ENCODE data around the gene LRMDA. TPM values are rescaled to one million over a fixed set of nuclear protein-coding genes. Genes with fewer than 3 reads are reported as not detected.

The LRMDA gene
- total RNA-seq, 3 donors from 2014 or later = 8.3 to 17.1 (median 11.1) TPM

DNA sequence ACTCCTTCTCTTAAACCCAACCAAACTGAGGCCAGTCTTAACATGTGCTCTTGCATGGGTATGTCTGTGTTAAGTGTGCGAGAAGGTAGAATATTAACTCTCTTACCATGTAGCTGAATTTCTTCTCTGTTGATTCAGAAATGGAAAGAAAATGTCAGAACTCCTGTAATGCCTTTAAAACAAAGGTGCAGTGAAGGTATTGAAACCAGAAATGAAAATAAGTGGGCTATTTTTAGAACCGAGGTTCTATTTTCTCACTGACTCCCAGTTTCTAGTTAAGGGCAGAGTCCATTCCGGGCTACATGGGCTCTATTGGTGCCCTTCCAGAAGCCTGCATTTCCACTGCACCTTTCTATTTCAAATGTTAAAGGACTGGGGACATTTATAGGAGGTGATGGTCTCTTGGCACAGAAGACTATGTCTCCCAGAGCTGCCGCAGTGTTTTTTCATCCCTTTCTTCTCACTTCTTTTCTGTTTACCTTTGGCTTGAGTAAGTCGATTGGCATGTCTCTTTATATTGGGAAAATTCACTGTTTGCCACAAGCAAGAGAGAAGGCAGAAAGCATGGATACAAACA is 174.9 kb downstream of the LRMDA start:
- Histone ChIP-seq H3K4me1 (no peaks in the 10 kb centered on the region), H3K27me3 (no peaks in the 10 kb centered on the region), H3K36me3 (no peaks in the 10 kb centered on the region), H3K4me3 (no peak overlapping the region), H3K27ac (no peak overlapping the region), H3K9me3 (no peaks in the 10 kb centered on the region)
- intact Hi-C loops (cut with DNase I; ENCODE audit: low total_unique reads) = no loop called here
- TF ChIP-seq, protein P1, sequence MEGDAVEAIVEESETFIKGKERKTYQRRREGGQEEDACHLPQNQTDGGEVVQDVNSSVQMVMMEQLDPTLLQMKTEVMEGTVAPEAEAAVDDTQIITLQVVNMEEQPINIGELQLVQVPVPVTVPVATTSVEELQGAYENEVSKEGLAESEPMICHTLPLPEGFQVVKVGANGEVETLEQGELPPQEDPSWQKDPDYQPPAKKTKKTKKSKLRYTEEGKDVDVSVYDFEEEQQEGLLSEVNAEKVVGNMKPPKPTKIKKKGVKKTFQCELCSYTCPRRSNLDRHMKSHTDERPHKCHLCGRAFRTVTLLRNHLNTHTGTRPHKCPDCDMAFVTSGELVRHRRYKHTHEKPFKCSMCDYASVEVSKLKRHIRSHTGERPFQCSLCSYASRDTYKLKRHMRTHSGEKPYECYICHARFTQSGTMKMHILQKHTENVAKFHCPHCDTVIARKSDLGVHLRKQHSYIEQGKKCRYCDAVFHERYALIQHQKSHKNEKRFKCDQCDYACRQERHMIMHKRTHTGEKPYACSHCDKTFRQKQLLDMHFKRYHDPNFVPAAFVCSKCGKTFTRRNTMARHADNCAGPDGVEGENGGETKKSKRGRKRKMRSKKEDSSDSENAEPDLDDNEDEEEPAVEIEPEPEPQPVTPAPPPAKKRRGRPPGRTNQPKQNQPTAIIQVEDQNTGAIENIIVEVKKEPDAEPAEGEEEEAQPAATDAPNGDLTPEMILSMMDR (IDR thresholded peaks at IDR 0.05) = no peak
- TF ChIP-seq POLR2AphosphoS5 (IDR thresholded peaks at IDR 0.05) (no peak), POLR2A (IDR thresholded peaks at IDR 0.05) (no peak)
- DNase-seq (ENCODE audit: low spot score in 2 of 2) = no peak

DNA sequence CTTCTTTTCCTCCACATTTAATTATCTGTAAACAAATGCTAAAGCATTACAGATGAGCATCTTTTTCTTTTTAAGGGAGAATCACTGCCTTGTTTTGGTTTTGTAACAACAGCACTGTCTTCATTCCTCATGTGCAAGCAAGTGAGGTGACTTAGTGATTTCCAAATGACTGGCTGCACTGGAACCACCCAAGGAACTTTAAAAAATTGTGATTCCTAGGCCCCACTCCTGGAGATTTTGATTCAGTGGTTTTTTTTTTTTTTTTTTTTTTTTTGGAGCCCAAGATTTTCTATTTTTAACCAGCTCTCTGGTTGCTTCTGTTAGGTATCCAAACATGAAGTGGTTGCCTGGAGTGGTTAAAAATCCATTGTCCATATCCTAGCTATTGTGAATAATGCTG is 176.2 kb downstream of the LRMDA start:
- TF ChIP-seq, protein P1 (IDR thresholded peaks at IDR 0.05) = no peak
- TF ChIP-seq POLR2AphosphoS5 (IDR thresholded peaks at IDR 0.05) (no peak), POLR2A (IDR thresholded peaks at IDR 0.05) (no peak)
- no peak overlapping the region for H3K27ac ChIP-seq
- intact Hi-C loops (cut with DNase I; ENCODE audit: low total_unique reads) = no loop called here
- no peaks in the 10 kb centered on the region for H3K9me3 ChIP-seq
- H3K36me3 ChIP-seq = no peaks in the 10 kb centered on the region
- H3K4me1 ChIP-seq = no peaks in the 10 kb centered on the region
- no peaks in the 10 kb centered on the region for H3K27me3 ChIP-seq
- H3K4me3 ChIP-seq = no peak overlapping the region
- DNase-seq (ENCODE audit: low spot score in 2 of 2) = no peak

DNA sequence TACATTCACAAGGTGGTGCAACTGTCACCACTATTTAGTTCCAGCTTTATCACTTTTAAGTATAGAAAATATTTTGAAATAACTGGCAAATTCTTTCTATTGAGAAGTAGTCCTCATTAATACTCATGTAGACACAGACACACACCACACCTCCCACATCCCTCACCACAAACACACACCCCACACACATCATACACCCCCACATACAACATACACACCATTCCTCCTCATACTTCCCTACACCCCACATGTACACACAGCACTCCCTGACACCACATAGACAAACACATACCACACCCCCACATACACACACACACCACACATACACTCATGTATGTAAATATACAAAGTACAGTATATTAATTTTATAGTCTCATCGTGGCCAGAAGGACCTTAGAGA is 178.8 kb downstream of the LRMDA start:
- intact Hi-C loops (cut with DNase I; ENCODE audit: low total_unique reads) = no loop called here
- no peaks in the 10 kb centered on the region for H3K4me1 ChIP-seq
- H3K27ac ChIP-seq = no peak overlapping the region

GRCh38 chr10:75611172-75611992 is 180.0 kb downstream of the LRMDA start:
- no peak for TF ChIP-seq POLR2A (IDR thresholded peaks at IDR 0.05)
- no peak for TF ChIP-seq POLR2AphosphoS5 (IDR thresholded peaks at IDR 0.05)
- intact Hi-C loops (cut with DNase I; ENCODE audit: low total_unique reads) = no loop called here
- DNase-seq (ENCODE audit: low spot score in 2 of 2) = no peak
- Histone ChIP-seq H3K4me1 (no peaks in the 10 kb centered on the region), H3K27me3 (no peaks in the 10 kb centered on the region), H3K36me3 (no peaks in the 10 kb centered on the region), H3K4me3 (no peak overlapping the region), H3K27ac (no peak overlapping the region), H3K9me3 (no peaks in the 10 kb centered on the region)

More for the DNA sequence above, 178.8 kb downstream of the LRMDA start:
- no peak for TF ChIP-seq POLR2A (IDR thresholded peaks at IDR 0.05)
- TF ChIP-seq, protein P1 (IDR thresholded peaks at IDR 0.05) = no peak
- no peak for TF ChIP-seq POLR2AphosphoS5 (IDR thresholded peaks at IDR 0.05)
- no peak for DNase-seq (ENCODE audit: low spot score in 2 of 2)
- H3K36me3 ChIP-seq = no peaks in the 10 kb centered on the region
- H3K9me3 ChIP-seq = no peaks in the 10 kb centered on the region
- H3K4me3 ChIP-seq = no peak overlapping the region
- no peaks in the 10 kb centered on the region for H3K27me3 ChIP-seq

GRCh38 chr10:75611993-75612372 is 180.6 kb downstream of the LRMDA start:
- Histone ChIP-seq H3K9me3 (no peaks in the 10 kb centered on the region), H3K27ac (no peak overlapping the region), H3K4me3 (no peak overlapping the region), H3K4me1 (no peaks in the 10 kb centered on the region), H3K36me3 (no peaks in the 10 kb centered on the region), H3K27me3 (no peaks in the 10 kb centered on the region)
- intact Hi-C loops (cut with DNase I; ENCODE audit: low total_unique reads) = no loop called here
- DNase-seq (ENCODE audit: low spot score in 2 of 2) = no peak
- TF ChIP-seq POLR2AphosphoS5 (IDR thresholded peaks at IDR 0.05) = no peak
- TF ChIP-seq, protein P1 (IDR thresholded peaks at IDR 0.05) = no peak
